ENCODE measurements around the gene WNT6. TPM values are rescaled to one million over a fixed set of nuclear protein-coding genes. Genes with fewer than 3 reads are reported as not detected.

Gene WNT6
- total and polyA plus RNA-seq, 10 of the 15 experiments (the other 5 are each of a cell fraction or from before 2014, with no cell fraction given): 0.11 to 0.44 (median 0.22) TPM; not detected in 5

DNA sequence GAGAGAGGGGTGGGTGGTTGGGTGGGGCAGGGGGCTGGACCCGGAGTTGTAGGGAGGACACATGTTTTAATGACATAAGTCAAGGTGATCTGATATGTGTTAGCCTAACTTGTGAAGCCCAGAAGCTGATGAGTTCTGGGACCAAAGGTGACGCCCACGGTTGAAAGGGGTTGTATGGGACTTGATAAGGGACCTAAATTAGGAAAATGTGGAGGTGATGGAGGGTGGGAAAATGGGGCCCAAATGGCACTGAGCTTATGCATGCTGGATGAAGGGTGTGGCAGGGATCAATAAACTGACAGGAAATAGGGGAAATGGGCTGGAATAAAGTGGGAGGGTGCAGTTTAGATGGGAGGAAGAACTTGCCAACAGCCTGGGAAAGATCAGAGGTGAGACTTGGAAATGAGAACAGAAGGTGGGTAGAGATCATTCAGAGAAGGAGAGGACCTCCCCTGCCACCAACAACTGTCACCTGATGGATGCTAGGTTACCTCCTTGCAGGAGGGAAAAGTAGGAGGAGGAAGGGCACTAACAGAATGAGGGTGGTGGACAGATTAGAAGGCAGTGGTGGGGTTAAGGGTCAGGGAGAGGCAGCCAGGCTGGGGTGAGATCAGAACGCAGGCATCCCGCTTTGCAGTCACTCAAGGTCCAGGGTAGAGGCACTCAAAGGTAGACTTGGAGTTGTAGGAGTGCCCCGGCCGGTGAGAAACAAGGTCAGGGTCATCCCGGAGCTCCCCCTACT, 36.3 kb downstream of the WNT6 start:
- POLR2A ChIA-PET: interaction anchor here (0.6 to 10.2 kb wide), 7 partner anchors 10 to 568 kb away, joined by 3 to 360 read pairs (median 5); partner anchors contain the start of genes CNPPD1 and WNT10A
- RAD21 ChIA-PET (ENCODE audit: unreplicated experiment): interaction anchor here (0.6 to 9.5 kb wide), 2 partner anchors 15 to 158 kb away, joined by 4 to 871 read pairs; partner anchors contain the start of gene WNT10A
- SMC1A ChIA-PET (ENCODE audit: uncharacterized antibody, unreplicated experiment): interaction anchor here (0.9 to 12.4 kb wide), 5 partner anchors 13 to 359 kb away, joined by 3 to 780 read pairs (median 23); partner anchors contain the start of gene WNT10A
- peak; percentile 60 for DNase-seq (ENCODE audit: low read depth, low spot score)
- Histone ChIP-seq H3K36me3 (ENCODE audit: control insufficient read depth in 2 of 2, insufficient read depth in 2 of 2, low read length in 1 of 2) (peaks cover 0 to 2% of the 10 kb centered on the region in 2 experiments; a peak in 2 of 4 replicates), H2AFZ (ENCODE audit: control insufficient read depth, low read depth, low read length) (no peak overlapping the region), H3K4me2 (ENCODE audit: control insufficient read depth, insufficient read depth) (peak overlapping the region; percentile 62), H3K9ac (ENCODE audit: control insufficient read depth, insufficient read depth, low read length) (peak overlapping the region; percentile 81), H3K4me3 (no peak overlapping the region; the same call in 1 of the 2 replicates), H3K27me3 (replicated peaks in 1 of 2; ENCODE audit: control insufficient read depth in 2 of 2, insufficient read depth in 2 of 2, low read length in 1 of 2) (no peaks in the 10 kb centered on the region), H3K79me2 (ENCODE audit: control insufficient read depth, insufficient read depth, low read length) (peaks cover 32% of the 10 kb centered on the region), H4K20me1 (ENCODE audit: control insufficient read depth, insufficient read depth) (no peaks in the 10 kb centered on the region), H3K9me3 (replicated peaks; ENCODE audit: control insufficient read depth, insufficient read depth, low read length) (no peaks in the 10 kb centered on the region), H3K4me1 (ENCODE audit: control insufficient read depth, insufficient read depth, low read length) (peaks cover 56% of the 10 kb centered on the region), H3K27ac (ENCODE audit: control insufficient read depth, insufficient read depth) (peak overlapping the region; percentile 95)
- 7% methylated on average over 8 of the region's 8 CpGs for WGBS (ENCODE audit: insufficient coverage, insufficient replicate concordance, low lambda C conversion rate, missing lambda C conversion rate)
- TF ChIP-seq, protein P1, sequence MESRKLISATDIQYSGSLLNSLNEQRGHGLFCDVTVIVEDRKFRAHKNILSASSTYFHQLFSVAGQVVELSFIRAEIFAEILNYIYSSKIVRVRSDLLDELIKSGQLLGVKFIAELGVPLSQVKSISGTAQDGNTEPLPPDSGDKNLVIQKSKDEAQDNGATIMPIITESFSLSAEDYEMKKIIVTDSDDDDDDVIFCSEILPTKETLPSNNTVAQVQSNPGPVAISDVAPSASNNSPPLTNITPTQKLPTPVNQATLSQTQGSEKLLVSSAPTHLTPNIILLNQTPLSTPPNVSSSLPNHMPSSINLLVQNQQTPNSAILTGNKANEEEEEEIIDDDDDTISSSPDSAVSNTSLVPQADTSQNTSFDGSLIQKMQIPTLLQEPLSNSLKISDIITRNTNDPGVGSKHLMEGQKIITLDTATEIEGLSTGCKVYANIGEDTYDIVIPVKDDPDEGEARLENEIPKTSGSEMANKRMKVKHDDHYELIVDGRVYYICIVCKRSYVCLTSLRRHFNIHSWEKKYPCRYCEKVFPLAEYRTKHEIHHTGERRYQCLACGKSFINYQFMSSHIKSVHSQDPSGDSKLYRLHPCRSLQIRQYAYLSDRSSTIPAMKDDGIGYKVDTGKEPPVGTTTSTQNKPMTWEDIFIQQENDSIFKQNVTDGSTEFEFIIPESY (IDR thresholded peaks at IDR 0.05): no peak
- TF ChIP-seq, protein P2, sequence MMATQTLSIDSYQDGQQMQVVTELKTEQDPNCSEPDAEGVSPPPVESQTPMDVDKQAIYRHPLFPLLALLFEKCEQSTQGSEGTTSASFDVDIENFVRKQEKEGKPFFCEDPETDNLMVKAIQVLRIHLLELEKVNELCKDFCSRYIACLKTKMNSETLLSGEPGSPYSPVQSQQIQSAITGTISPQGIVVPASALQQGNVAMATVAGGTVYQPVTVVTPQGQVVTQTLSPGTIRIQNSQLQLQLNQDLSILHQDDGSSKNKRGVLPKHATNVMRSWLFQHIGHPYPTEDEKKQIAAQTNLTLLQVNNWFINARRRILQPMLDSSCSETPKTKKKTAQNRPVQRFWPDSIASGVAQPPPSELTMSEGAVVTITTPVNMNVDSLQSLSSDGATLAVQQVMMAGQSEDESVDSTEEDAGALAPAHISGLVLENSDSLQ (IDR thresholded peaks at IDR 0.05): peak; percentile 83
- TF ChIP-seq POLR2A (IDR thresholded peaks at IDR 0.05; ENCODE audit: low read depth, low read length) (peak; percentile 4; the same call in 1 of the 2 replicates), ESRRA (IDR thresholded peaks at IDR 0.05; ENCODE audit: low read length) (no peak), STAT1 (conservative IDR thresholded peaks at IDR 0.05) (0 out of 2 replicates have a peak, but pooled peaks have one; percentile 28), CHD1 (IDR thresholded peaks at IDR 0.05; ENCODE audit: low read depth, low read length) (0 out of 2 replicates have a peak, but pooled peaks have one; percentile 20), LARP7 (IDR thresholded peaks at IDR 0.05) (no peak; the same call in 1 of the 2 replicates), NR2C1 (IDR thresholded peaks at IDR 0.05) (peak; percentile 83), POLR2AphosphoS2 (IDR thresholded peaks at IDR 0.05; ENCODE audit: low read depth, low read length) (peak; percentile 84), BMI1 (IDR thresholded peaks at IDR 0.05; ENCODE audit: borderline replicate concordance) (peak; percentile 49; the same call in 1 of the 2 replicates), MEF2B (IDR thresholded peaks at IDR 0.05; ENCODE audit: partially characterized antibody, poor library complexity, severe bottlenecking) (no peak), HDGF (IDR thresholded peaks at IDR 0.05) (peak; percentile 86; the same call in 1 of the 2 replicates)
- TF ChIP-seq, protein P3, sequence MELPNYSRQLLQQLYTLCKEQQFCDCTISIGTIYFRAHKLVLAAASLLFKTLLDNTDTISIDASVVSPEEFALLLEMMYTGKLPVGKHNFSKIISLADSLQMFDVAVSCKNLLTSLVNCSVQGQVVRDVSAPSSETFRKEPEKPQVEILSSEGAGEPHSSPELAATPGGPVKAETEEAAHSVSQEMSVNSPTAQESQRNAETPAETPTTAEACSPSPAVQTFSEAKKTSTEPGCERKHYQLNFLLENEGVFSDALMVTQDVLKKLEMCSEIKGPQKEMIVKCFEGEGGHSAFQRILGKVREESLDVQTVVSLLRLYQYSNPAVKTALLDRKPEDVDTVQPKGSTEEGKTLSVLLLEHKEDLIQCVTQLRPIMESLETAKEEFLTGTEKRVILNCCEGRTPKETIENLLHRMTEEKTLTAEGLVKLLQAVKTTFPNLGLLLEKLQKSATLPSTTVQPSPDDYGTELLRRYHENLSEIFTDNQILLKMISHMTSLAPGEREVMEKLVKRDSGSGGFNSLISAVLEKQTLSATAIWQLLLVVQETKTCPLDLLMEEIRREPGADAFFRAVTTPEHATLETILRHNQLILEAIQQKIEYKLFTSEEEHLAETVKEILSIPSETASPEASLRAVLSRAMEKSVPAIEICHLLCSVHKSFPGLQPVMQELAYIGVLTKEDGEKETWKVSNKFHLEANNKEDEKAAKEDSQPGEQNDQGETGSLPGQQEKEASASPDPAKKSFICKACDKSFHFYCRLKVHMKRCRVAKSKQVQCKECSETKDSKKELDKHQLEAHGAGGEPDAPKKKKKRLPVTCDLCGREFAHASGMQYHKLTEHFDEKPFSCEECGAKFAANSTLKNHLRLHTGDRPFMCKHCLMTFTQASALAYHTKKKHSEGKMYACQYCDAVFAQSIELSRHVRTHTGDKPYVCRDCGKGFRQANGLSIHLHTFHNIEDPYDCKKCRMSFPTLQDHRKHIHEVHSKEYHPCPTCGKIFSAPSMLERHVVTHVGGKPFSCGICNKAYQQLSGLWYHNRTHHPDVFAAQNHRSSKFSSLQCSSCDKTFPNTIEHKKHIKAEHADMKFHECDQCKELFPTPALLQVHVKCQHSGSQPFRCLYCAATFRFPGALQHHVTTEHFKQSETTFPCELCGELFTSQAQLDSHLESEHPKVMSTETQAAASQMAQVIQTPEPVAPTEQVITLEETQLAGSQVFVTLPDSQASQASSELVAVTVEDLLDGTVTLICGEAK (IDR thresholded peaks at IDR 0.05; ENCODE audit: borderline replicate concordance): 0 out of 2 replicates have a peak, but pooled peaks have one; percentile 34
- BruUV-seq (replicated peaks): TSS peak; percentile 83
- CTCF ChIA-PET: interaction anchor here (0.7 to 22.2 kb wide), 4 partner anchors 18 to 84 kb away, joined by 3 to 1364 read pairs (median 51); partner anchors contain the start of gene WNT10A
- ATAC-seq: peak; percentile 36
- in situ Hi-C loops (cut with MboI): no loop called here
- intact Hi-C loops (cut with micrococcal nuclease; ENCODE audit: unreplicated experiment): loop anchor here (1.0 kb wide), 2 partner anchors 16 to 328 kb away; partner anchors contain the start of genes CNOT9, USP37 and WNT10A
- FAIRE-seq: peak; percentile 80
